A549 (cell line): ENCODE data around the gene PICK1. TPM values are rescaled to one million over a fixed set of nuclear protein-coding genes. Genes with fewer than 3 reads are reported as not detected.

ENCODE experiments used
- ATAC-seq, 2 experiments: fragments of 200-7000 bp in 1 of 2; fragments of >200 bp in 1 of 2; cut with Nextera tagmentation in 1 of 2; cut with Tn5 transposase in 1 of 2; 3 replicates each; pipeline versions ENCODE4 v1.8.0 to v1.9.1; 2018 to 2020; ENCODE audit warnings: mild to moderate bottlenecking in 1 of 2, moderate library complexity in 1 of 2
- CTCF ChIA-PET: fragments of 300-600 bp; sonication (Branson Sonifier 250); formaldehyde crosslinking; extraction: SDS; loops from one replicate; lab custom pipeline; 2021; ENCODE audit warnings: antibody characterized with exemption, inconsistent platforms; lab: Yijun Ruan, JAX
- POLR2A ChIA-PET: fragments of 350-600 bp; formaldehyde crosslinking; extraction: SDS; loops from one replicate; lab custom pipeline; 2021; ENCODE audit warnings: antibody characterized with exemption, inconsistent platforms; lab: Yijun Ruan, JAX
- DNase-seq, 2 experiments: peaks; one replicate each; pipeline versions ENCODE4 v3.0.0 to v3.0.0-alpha.2; 2011 to 2016; ENCODE audit warnings: low read depth in 1 of 2, low spot score in 1 of 2
- FAIRE-seq: peaks from 2 replicates; lab custom pipeline; 2011; peaks lifted over from hg19 to GRCh38; lab: Jason Lieb, UNC
- H3K27ac ChIP-seq, 2 experiments: fragments of >200 bp; sonication (Bioruptor Twin); formaldehyde crosslinking; 3 replicates each; pipeline ENCODE4 v1.5.1; 2016 to 2017
- H3K4me1 ChIP-seq: fragments of >200 bp; sonication (Bioruptor Twin); formaldehyde crosslinking; 3 replicates; pipeline ENCODE4 v1.6.1; 2016
- H3K4me2 ChIP-seq: fragments of >200 bp; sonication (Bioruptor Twin); formaldehyde crosslinking; 3 replicates; pipeline ENCODE4 v1.6.1; 2016
- H3K4me3 ChIP-seq: fragments of >200 bp; sonication (Bioruptor Twin); formaldehyde crosslinking; 3 replicates; pipeline ENCODE4 v1.5.1; 2016
- H3K9me3 ChIP-seq: fragments of >200 bp; sonication (Bioruptor Twin); formaldehyde crosslinking; 3 replicates; pipeline ENCODE4 v1.6.1; 2016
- CBX2 ChIP-seq: fragments of 200-600 bp; sonication (generic); IDR thresholded peaks from 2 replicates; pipeline ENCODE4 v1.6.1; 2016; ENCODE audit warnings: low read depth, mild to moderate bottlenecking, borderline replicate concordance
- CHD2 ChIP-seq: fragments of 150-350 bp; IDR thresholded peaks from 2 replicates; pipeline ENCODE4 v1.6.1; 2014; ENCODE audit warnings: low read length; ENCODE audit not compliant: partially characterized antibody
- FOSL2 ChIP-seq, 2 experiments: fragments of 450-650 bp in 1 of 2; fragments of >200 bp in 1 of 2; sonication (Bioruptor Twin) in 1 of 2; formaldehyde crosslinking; IDR thresholded peaks; 2 replicates each; pipeline versions ENCODE4 v1.5.0 to v1.6.1; 2016 to 2020; ENCODE audit warnings: mild to moderate bottlenecking in 1 of 2, moderate library complexity in 1 of 2
- HEYL ChIP-seq: fragments of 250-450 bp; sonication (Bioruptor Pico); IDR thresholded peaks from 2 replicates; pipeline ENCODE4 v1.8.0; 2021; ENCODE audit warnings: mild to moderate bottlenecking, moderate library complexity
- HOXA7 ChIP-seq: fragments of 250-450 bp; sonication (Bioruptor Pico); IDR thresholded peaks from 2 replicates; pipeline ENCODE4 v1.5.0; 2020; ENCODE audit warnings: mild to moderate bottlenecking, moderate library complexity
- HOXB5 ChIP-seq: fragments of 250-450 bp; sonication (Bioruptor Pico); IDR thresholded peaks from 2 replicates; pipeline ENCODE4 v1.5.0; 2020; ENCODE audit warnings: mild to moderate bottlenecking, moderate library complexity
- JUN ChIP-seq, 2 experiments: fragments of >200 bp; sonication (Bioruptor Twin); formaldehyde crosslinking; IDR thresholded peaks; 2 replicates in 1 of 2; 3 replicates in 1 of 2; pipeline ENCODE4 v1.6.1; 2016 to 2017
- JUNB ChIP-seq: fragments of >200 bp; sonication (Bioruptor Twin); formaldehyde crosslinking; IDR thresholded peaks from 2 replicates; pipeline ENCODE4 v1.6.1; 2016
- KDM1A ChIP-seq: fragments of 200-600 bp; sonication (generic); IDR thresholded peaks from 2 replicates; pipeline ENCODE4 v1.6.1; 2016; ENCODE audit warnings: low read depth, mild to moderate bottlenecking
- MAFK ChIP-seq: fragments of 450-650 bp; IDR thresholded peaks from 2 replicates; pipeline ENCODE4 v1.6.1; 2014; ENCODE audit not compliant: partially characterized antibody
- MYC ChIP-seq: IDR thresholded peaks from 2 replicates; pipeline ENCODE4 v1.6.1; 2012; ENCODE audit warnings: mild to moderate bottlenecking, inconsistent platforms, low read length, improper control_type of control experiment, borderline replicate concordance
- NR3C1 ChIP-seq: fragments of >200 bp; sonication (Bioruptor Twin); formaldehyde crosslinking; IDR thresholded peaks from 3 replicates; pipeline ENCODE4 v1.6.1; 2017
- PHF8 ChIP-seq: fragments of 200-600 bp; sonication (generic); IDR thresholded peaks from 2 replicates; pipeline ENCODE4 v1.6.1; 2016; ENCODE audit warnings: low read depth, mild to moderate bottlenecking, antibody characterized with exemption, moderate library complexity, borderline replicate concordance
- RARB ChIP-seq: fragments of 250-450 bp; sonication (Bioruptor Pico); IDR thresholded peaks from 2 replicates; pipeline ENCODE4 v1.8.0; 2021; ENCODE audit warnings: mild to moderate bottlenecking, moderate library complexity
- RNF2 ChIP-seq: fragments of 200-600 bp; sonication (generic); IDR thresholded peaks from 2 replicates; pipeline ENCODE4 v1.6.1; 2016; ENCODE audit warnings: low read depth, mild to moderate bottlenecking, antibody characterized with exemption, moderate library complexity, borderline replicate concordance
- TP53 ChIP-seq: fragments of 250-450 bp; sonication (Bioruptor Pico); IDR thresholded peaks from 2 replicates; pipeline ENCODE4 v1.5.0; 2021; ENCODE audit warnings: mild to moderate bottlenecking, moderate library complexity
- ZFP36 ChIP-seq: fragments of 450-650 bp; IDR thresholded peaks from 2 replicates; pipeline ENCODE4 v1.6.1; 2014; ENCODE audit warnings: borderline replicate concordance; ENCODE audit not compliant: partially characterized antibody
- ZSCAN20 ChIP-seq: fragments of 250-450 bp; sonication (Bioruptor Pico); IDR thresholded peaks from 2 replicates; pipeline ENCODE4 v1.8.0; 2022; ENCODE audit warnings: mild to moderate bottlenecking, moderate library complexity
- WGBS: methylation state at CpG from one replicate; pipeline ENCODE4 v1.1.6; 2017; ENCODE audit errors: missing lambda C conversion rate; 5-methylcytosine and 5-hydroxymethylcytosine counted together
- polyA plus RNA-seq, 4 experiments: library from polyadenylated mRNA; depleted of rRNA in 3 of 4; stranded (reverse); fragments of >200 nt; fragmentation: RNase III in 1 of 4; extraction: RNeasy Plus Mini Kit Qiagen cat#74134 plus additional on column Dnase treatment in 1 of 4; gene quantifications; 2 replicates in 3 of 4; 3 replicates in 1 of 4; pipeline ENCODE4 v1.2.3, GENCODE V29; 2011 to 2017
- TF ChIP-seq, protein P1 (sequence below): fragments of 450-650 bp; IDR thresholded peaks from 2 replicates; pipeline ENCODE4 v1.6.1; 2014; ENCODE audit warnings: antibody characterized with exemption
- TF ChIP-seq, protein P2 (sequence below): fragments of >200 bp; sonication (Bioruptor Twin); formaldehyde crosslinking; IDR thresholded peaks from 2 replicates; pipeline ENCODE4 v1.6.1; 2016
- TF ChIP-seq, protein P3 (sequence below): fragments of >200 bp; sonication (Bioruptor Twin); formaldehyde crosslinking; IDR thresholded peaks from 3 replicates; pipeline ENCODE4 v1.6.1; 2016
- TF ChIP-seq, protein P4 (sequence below): IDR thresholded peaks from 2 replicates; pipeline ENCODE4 v1.6.1; 2012
- TF ChIP-seq, protein P5 (sequence below): fragments of 250-450 bp; sonication (Bioruptor Pico); IDR thresholded peaks from 2 replicates; pipeline ENCODE4 v1.5.0; 2020; ENCODE audit warnings: low read depth, mild to moderate bottlenecking, moderate library complexity
- TF ChIP-seq, protein P6 (sequence below): IDR thresholded peaks from 2 replicates; pipeline ENCODE4 v1.6.1; 2012

PICK1 gene
- polyA plus RNA-seq, 2 of the 4 experiments (the other 2 are of a cell fraction): 15.6 to 17.8 TPM

DNA sequence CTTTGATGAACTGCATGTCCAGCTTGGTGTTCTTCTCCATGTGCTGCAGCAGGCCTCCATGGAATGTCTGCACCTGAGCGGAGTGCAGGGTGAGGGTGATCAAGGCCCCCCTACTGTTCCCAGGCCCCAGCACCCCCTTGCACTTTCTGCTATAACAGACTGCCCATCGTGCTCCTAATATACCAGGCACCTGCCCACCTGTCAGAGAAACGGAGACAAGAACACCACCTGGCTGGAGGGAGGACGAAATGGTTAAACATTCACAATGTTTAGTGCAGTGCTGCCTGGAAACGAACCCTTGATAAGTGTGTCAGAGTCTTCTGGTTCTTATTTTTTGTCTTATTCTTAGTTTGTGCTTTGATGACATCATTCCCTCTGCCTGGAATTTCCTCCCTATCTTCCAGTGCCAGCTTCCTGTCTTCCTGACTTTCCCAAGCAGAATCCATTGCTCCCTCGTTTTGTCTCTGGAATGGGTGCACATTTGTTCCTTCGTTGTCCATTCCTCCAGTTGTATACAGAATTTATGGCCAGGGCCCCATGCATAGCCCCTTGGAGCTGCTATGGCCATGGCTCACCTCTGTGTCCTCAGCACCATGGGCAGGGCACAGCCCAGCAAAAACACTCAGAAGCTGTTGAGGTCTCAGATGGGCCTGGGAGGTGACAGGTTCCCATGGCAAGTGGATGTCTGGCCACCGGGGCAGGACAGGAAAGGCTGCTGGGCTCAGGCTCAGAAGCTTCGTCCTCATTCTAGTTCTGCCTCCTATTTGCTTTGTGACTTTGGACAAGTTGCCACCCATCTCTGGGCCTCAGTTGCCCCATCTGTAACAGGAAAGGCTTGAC is 41.4 kb downstream of the PICK1 start:
- ChIA-PET CTCF (interaction anchor here (0.7 to 1.8 kb wide), 4 partner anchors 11 to 125 kb away, joined by 3 to 8 read pairs (median 4); partner anchors contain the start of gene MAFF), POLR2A (no interaction called here)
- ATAC-seq (peak in 1 of 2 experiments; percentile 33; a peak in 2 of 6 replicates), DNase-seq (no peak), FAIRE-seq (no peak)
- WGBS: 68% methylated on average over 9 of the region's 9 CpGs
- Histone ChIP-seq H3K4me1 (0 out of 3 replicates have a peak, but pooled peaks cover 8% of the 10 kb centered on the region), H3K4me3 (no peak overlapping the region), H3K27ac (no peak overlapping the region), H3K4me2 (no peak overlapping the region), H3K9me3 (no peaks in the 10 kb centered on the region)
- TF ChIP-seq HEYL (no peak), CHD2 (no peak), TP53 (no peak), RNF2 (no peak), ZSCAN20 (CRISPR knock-in tag) (no peak), MAFK (no peak), KDM1A (no peak), PHF8 (no peak), JUNB (no peak), JUN (IDR thresholded peaks at IDR 0.05) (no peak), RARB (CRISPR knock-in tag) (no peak)
- TF ChIP-seq, protein P1, sequence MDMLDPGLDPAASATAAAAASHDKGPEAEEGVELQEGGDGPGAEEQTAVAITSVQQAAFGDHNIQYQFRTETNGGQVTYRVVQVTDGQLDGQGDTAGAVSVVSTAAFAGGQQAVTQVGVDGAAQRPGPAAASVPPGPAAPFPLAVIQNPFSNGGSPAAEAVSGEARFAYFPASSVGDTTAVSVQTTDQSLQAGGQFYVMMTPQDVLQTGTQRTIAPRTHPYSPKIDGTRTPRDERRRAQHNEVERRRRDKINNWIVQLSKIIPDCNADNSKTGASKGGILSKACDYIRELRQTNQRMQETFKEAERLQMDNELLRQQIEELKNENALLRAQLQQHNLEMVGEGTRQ: no peak
- TF ChIP-seq, protein P2, sequence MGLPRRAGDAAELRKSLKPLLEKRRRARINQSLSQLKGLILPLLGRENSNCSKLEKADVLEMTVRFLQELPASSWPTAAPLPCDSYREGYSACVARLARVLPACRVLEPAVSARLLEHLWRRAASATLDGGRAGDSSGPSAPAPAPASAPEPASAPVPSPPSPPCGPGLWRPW: no peak
- TF ChIP-seq, protein P3, sequence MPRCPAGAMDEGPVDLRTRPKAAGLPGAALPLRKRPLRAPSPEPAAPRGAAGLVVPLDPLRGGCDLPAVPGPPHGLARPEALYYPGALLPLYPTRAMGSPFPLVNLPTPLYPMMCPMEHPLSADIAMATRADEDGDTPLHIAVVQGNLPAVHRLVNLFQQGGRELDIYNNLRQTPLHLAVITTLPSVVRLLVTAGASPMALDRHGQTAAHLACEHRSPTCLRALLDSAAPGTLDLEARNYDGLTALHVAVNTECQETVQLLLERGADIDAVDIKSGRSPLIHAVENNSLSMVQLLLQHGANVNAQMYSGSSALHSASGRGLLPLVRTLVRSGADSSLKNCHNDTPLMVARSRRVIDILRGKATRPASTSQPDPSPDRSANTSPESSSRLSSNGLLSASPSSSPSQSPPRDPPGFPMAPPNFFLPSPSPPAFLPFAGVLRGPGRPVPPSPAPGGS: no peak

DNA sequence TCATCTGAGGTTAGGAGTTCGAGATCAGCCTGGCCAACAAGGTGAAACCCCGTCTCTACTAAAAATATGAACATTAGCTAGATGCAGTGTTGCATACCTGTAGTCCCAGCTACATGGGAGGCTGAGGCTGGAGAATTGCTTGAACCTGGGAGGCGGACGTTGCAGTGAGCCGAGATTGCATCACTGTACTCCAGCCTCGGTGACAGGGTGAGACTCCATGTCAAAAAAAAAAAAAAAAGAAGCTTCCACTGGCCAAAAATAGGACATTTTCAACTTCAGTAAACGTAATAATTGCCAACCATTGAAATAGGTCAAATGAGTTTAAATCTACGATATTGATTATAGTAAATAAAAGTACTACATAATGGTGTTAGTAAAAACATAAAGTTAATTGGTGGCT is 46.4 kb downstream of the PICK1 start:
- TF ChIP-seq, protein P4, sequence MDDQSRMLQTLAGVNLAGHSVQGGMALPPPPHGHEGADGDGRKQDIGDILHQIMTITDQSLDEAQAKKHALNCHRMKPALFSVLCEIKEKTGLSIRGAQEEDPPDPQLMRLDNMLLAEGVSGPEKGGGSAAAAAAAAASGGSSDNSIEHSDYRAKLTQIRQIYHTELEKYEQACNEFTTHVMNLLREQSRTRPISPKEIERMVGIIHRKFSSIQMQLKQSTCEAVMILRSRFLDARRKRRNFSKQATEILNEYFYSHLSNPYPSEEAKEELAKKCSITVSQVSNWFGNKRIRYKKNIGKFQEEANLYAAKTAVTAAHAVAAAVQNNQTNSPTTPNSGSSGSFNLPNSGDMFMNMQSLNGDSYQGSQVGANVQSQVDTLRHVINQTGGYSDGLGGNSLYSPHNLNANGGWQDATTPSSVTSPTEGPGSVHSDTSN: no peak
- TF ChIP-seq MYC (no peak), JUNB (no peak), ZSCAN20 (CRISPR knock-in tag) (no peak), HEYL (no peak), ZFP36 (no peak), HOXB5 (CRISPR knock-in tag) (no peak), NR3C1 (no peak), CBX2 (no peak), HOXA7 (no peak), TP53 (no peak), FOSL2 (IDR thresholded peaks at IDR 0.05) (no peak), FOSL2 (CRISPR knock-in tag; IDR thresholded peaks at IDR 0.05) (no peak)
- TF ChIP-seq, protein P5, sequence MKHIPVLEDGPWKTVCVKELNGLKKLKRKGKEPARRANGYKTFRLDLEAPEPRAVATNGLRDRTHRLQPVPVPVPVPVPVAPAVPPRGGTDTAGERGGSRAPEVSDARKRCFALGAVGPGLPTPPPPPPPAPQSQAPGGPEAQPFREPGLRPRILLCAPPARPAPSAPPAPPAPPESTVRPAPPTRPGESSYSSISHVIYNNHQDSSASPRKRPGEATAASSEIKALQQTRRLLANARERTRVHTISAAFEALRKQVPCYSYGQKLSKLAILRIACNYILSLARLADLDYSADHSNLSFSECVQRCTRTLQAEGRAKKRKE: no peak
- TF ChIP-seq, protein P6, sequence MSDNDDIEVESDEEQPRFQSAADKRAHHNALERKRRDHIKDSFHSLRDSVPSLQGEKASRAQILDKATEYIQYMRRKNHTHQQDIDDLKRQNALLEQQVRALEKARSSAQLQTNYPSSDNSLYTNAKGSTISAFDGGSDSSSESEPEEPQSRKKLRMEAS: no peak
- peaks cover 18% of the 10 kb centered on the region for H3K4me1 ChIP-seq
- no peak overlapping the region for H3K4me3 ChIP-seq
- FAIRE-seq: no peak
- no peak overlapping the region for H3K27ac ChIP-seq
- ChIA-PET POLR2A (no interaction called here), CTCF (interaction anchor here (0.6 to 5.3 kb wide), 4 partner anchors 11 to 311 kb away, joined by 3 to 24 read pairs (median 4); no protein-coding TSS in a partner anchor)
- no peaks in the 10 kb centered on the region for H3K9me3 ChIP-seq
- DNase-seq: no peak
- 68% methylated on average over 8 of the region's 8 CpGs for whole genome bisulfite sequencing
- ATAC-seq: no peak
- no peak overlapping the region for H3K4me2 ChIP-seq
